Caco-2 (cell line): ENCODE measurements around the gene CD99L2. TPM values are rescaled to one million over a fixed set of nuclear protein-coding genes. Genes with fewer than 3 reads are reported as not detected.

Experiments used
- BruUV-seq: library from RNA; stranded (reverse); fragments of 400-500 nt; replicated peaks from 2 replicates; lab custom pipeline; 2021; lab: Mats Ljungman, UMichigan
- CTCF ChIA-PET: fragments of 300-600 bp; sonication (Branson Sonifier 250); formaldehyde crosslinking; loops from one replicate; lab custom pipeline; 2022; ENCODE audit warnings: antibody characterized with exemption; lab: Charles Lee
- POLR2A ChIA-PET: fragments of 300-600 bp; sonication (Branson Sonifier 250); formaldehyde crosslinking; loops from one replicate; lab custom pipeline; 2022; ENCODE audit warnings: antibody characterized with exemption; lab: Charles Lee
- DNase-seq, 2 experiments: peaks; one replicate each; pipeline versions ENCODE4 v3.0.0 to v3.0.0-alpha.2; 2020 to 2022
- H3K27me3 ChIP-seq: replicated peaks from 2 replicates; pipeline ENCODE4 v1.6.0; 2011; ENCODE audit warnings: low read length; ENCODE audit not compliant: control insufficient read depth, insufficient read depth
- H3K36me3 ChIP-seq: 2 replicates; pipeline ENCODE4 v1.5.1; 2011; ENCODE audit warnings: low read length; ENCODE audit not compliant: control insufficient read depth, insufficient read depth
- H3K4me1 ChIP-seq: fragments of 250-450 bp; sonication (Bioruptor Pico); 2 replicates; pipeline ENCODE4 v1.5.1; 2020; ENCODE audit warnings: mild to moderate bottlenecking
- H3K4me3 ChIP-seq: 2 replicates; pipeline ENCODE4 v1.5.1; 2011; ENCODE audit warnings: low read depth, mild to moderate bottlenecking, control low read depth, low read length
- H3K9me3 ChIP-seq: fragments of 250-450 bp; sonication (Bioruptor Pico); 2 replicates; pipeline ENCODE4 v1.5.1; 2020; ENCODE audit warnings: mild to moderate bottlenecking, moderate library complexity
- H3K27ac Mint-ChIP-seq: one replicate; pipeline ENCODE4 v1.8.0; 2022; ENCODE audit warnings: mixed read lengths; ENCODE audit not compliant: unreplicated experiment
- H3K27me3 Mint-ChIP-seq: one replicate; pipeline ENCODE4 v1.8.0; 2022; ENCODE audit warnings: mixed read lengths; ENCODE audit not compliant: insufficient read depth, unreplicated experiment
- H3K36me3 Mint-ChIP-seq: one replicate; pipeline ENCODE4 v1.8.0; 2022; ENCODE audit warnings: mild to moderate bottlenecking, mixed read lengths; ENCODE audit not compliant: insufficient read depth, unreplicated experiment
- H3K4me1 Mint-ChIP-seq: one replicate; pipeline ENCODE4 v1.8.0; 2022; ENCODE audit warnings: low read depth, mixed read lengths; ENCODE audit not compliant: unreplicated experiment
- H3K4me3 Mint-ChIP-seq: one replicate; pipeline ENCODE4 v1.8.0; 2022; ENCODE audit warnings: mild to moderate bottlenecking, moderate library complexity, mixed read lengths; ENCODE audit not compliant: unreplicated experiment
- H3K9me3 Mint-ChIP-seq: one replicate; pipeline ENCODE4 v1.8.0; 2022; ENCODE audit warnings: mixed read lengths; ENCODE audit not compliant: unreplicated experiment
- intact Hi-C: fragments of 100-400 bp; cut with micrococcal nuclease; formaldehyde crosslinking; loops from one replicate; pipeline ENCODE4 v1.10.0; 2022; ENCODE audit not compliant: unreplicated experiment
- total RNA-seq: library from RNA; stranded (reverse); gene quantifications from 2 replicates; pipeline ENCODE4 v1.2.3, GENCODE V29; 2022
- TF ChIP-seq, protein P1 (sequence below), 2 experiments: fragments of 200-600 bp in 1 of 2; IDR thresholded peaks; 1 replicate in 1 of 2; 2 replicates in 1 of 2; pipeline versions ENCODE4 v1.5.1 to v1.8.0; 2011 to 2022; ENCODE audit warnings: antibody characterized with exemption in 1 of 2, control low read depth in 1 of 2, inconsistent platforms in 1 of 2, low read depth in 1 of 2, low read length in 1 of 2, mild to moderate bottlenecking in 1 of 2, moderate library complexity in 1 of 2; ENCODE audit not compliant: insufficient read depth in 1 of 2, severe bottlenecking in 1 of 2, unreplicated experiment in 1 of 2

Gene CD99L2
- total RNA-seq, 1 experiment from 2014 or later, result 8.6 TPM

- H3K9me3 Mint-ChIP-seq, result no peaks in the 10 kb centered on the region
- no peak overlapping the region for H3K27ac Mint-ChIP-seq
- TF ChIP-seq, protein P1, sequence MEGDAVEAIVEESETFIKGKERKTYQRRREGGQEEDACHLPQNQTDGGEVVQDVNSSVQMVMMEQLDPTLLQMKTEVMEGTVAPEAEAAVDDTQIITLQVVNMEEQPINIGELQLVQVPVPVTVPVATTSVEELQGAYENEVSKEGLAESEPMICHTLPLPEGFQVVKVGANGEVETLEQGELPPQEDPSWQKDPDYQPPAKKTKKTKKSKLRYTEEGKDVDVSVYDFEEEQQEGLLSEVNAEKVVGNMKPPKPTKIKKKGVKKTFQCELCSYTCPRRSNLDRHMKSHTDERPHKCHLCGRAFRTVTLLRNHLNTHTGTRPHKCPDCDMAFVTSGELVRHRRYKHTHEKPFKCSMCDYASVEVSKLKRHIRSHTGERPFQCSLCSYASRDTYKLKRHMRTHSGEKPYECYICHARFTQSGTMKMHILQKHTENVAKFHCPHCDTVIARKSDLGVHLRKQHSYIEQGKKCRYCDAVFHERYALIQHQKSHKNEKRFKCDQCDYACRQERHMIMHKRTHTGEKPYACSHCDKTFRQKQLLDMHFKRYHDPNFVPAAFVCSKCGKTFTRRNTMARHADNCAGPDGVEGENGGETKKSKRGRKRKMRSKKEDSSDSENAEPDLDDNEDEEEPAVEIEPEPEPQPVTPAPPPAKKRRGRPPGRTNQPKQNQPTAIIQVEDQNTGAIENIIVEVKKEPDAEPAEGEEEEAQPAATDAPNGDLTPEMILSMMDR (IDR thresholded peaks at IDR 0.05; ENCODE audit: insufficient read depth in 1 of 2, low read depth in 1 of 2, low read length in 1 of 2, severe bottlenecking in 1 of 2, unreplicated experiment in 1 of 2), result no peak
- no peaks in the 10 kb centered on the region for H3K27me3 Mint-ChIP-seq
- Histone ChIP-seq H3K36me3 (no peaks in the 10 kb centered on the region), H3K9me3 (no peaks in the 10 kb centered on the region), H3K4me1 (no peaks in the 10 kb centered on the region), H3K27me3 (no peaks in the 10 kb centered on the region), H3K4me3 (no peak overlapping the region)
- DNase-seq, result no peak
- POLR2A ChIA-PET, result no interaction called here
- CTCF ChIA-PET, result no interaction called here
- BruUV-seq, result no TSS peak
- no peaks in the 10 kb centered on the region for H3K4me1 Mint-ChIP-seq
- H3K4me3 Mint-ChIP-seq, result no peak overlapping the region
- intact Hi-C loops, result no loop called here
- H3K36me3 Mint-ChIP-seq, result peaks cover 5% of the 10 kb centered on the region
Measured at GRCh38 chrX:150942942-150943594, 44.6 kb upstream of the CD99L2 start.

GRCh38 chrX:150941580-150941979 is 43.1 kb upstream of the CD99L2 start:
- no peaks in the 10 kb centered on the region for H3K27me3 Mint-ChIP-seq
- no peak for DNase-seq
- no peaks in the 10 kb centered on the region for H3K4me1 Mint-ChIP-seq
- Histone ChIP-seq H3K36me3 (no peaks in the 10 kb centered on the region), H3K27me3 (no peaks in the 10 kb centered on the region), H3K4me3 (no peak overlapping the region), H3K4me1 (no peaks in the 10 kb centered on the region), H3K9me3 (no peaks in the 10 kb centered on the region)
- POLR2A ChIA-PET, result no interaction called here
- no TSS peak for BruUV-seq
- H3K9me3 Mint-ChIP-seq, result no peaks in the 10 kb centered on the region
- no peak overlapping the region for H3K27ac Mint-ChIP-seq
- peaks cover 5% of the 10 kb centered on the region for H3K36me3 Mint-ChIP-seq
- intact Hi-C loops, result no loop called here
- TF ChIP-seq, protein P1 (IDR thresholded peaks at IDR 0.05; ENCODE audit: insufficient read depth in 1 of 2, low read depth in 1 of 2, low read length in 1 of 2, severe bottlenecking in 1 of 2, unreplicated experiment in 1 of 2), result no peak
- CTCF ChIA-PET, result no interaction called here
- H3K4me3 Mint-ChIP-seq, result no peak overlapping the region

DNA sequence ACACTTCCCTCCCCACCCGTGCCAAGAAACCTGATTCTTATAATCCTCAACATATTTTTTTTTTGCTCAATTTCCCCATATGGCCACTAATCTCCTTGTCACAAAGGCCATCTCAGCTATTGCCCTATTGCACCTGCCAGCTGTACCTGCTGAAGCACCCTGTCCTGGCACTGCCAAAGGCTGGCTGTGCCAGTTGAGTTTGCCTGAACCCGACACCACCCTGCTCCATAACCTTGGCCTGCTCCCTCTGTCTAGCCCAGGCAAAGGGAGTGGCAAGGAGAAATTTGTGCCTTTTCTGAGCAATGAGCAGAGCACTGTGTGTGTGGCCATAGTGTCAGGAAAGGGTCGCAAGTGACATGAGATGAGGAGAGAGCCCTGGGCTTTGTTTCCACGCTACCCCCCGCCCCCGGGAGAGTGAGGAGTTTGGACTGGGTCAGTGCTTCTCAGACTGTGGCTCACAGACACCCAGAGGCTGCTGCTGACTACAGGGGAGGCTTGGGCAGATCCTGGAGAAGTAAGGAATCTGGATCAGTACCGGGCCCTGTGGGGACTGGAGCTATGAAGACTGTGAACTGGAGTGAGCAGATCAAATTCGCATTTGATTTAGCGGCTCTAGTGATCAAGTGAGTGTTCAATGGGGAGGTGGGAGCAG is 42.5 kb upstream of the CD99L2 start:
- Mint-ChIP-seq H3K27ac (no peak overlapping the region), H3K9me3 (no peaks in the 10 kb centered on the region), H3K36me3 (peaks cover 5% of the 10 kb centered on the region), H3K27me3 (no peaks in the 10 kb centered on the region), H3K4me3 (no peak overlapping the region), H3K4me1 (no peaks in the 10 kb centered on the region)
- H3K36me3 ChIP-seq, result no peaks in the 10 kb centered on the region
- no peaks in the 10 kb centered on the region for H3K27me3 ChIP-seq
- TF ChIP-seq, protein P1 (IDR thresholded peaks at IDR 0.05; ENCODE audit: insufficient read depth in 1 of 2, low read depth in 1 of 2, low read length in 1 of 2, severe bottlenecking in 1 of 2, unreplicated experiment in 1 of 2), result no peak
- no peaks in the 10 kb centered on the region for H3K4me1 ChIP-seq
- POLR2A ChIA-PET, result no interaction called here
- CTCF ChIA-PET, result interaction anchor here (0.7 kb wide), 1 partner anchor 47 kb away, joined by 4 read pairs; no protein-coding TSS in a partner anchor
- H3K9me3 ChIP-seq, result no peaks in the 10 kb centered on the region
- BruUV-seq, result no TSS peak
- intact Hi-C loops, result no loop called here
- no peak overlapping the region for H3K4me3 ChIP-seq
- DNase-seq, result no peak
